DMS153 treated with DMSO at 0.1 percent for 48 hours (cell line): ENCODE data around the gene METRNL.
"Not testable (repeated sequence)": the region's sequence is repeated elsewhere in the genome, so short reads cannot be mapped to it uniquely, and the experiment has no call there.

Experiments used
- DNase-seq: peaks from one replicate; lab custom pipeline; 2025; ENCODE audit not compliant: unreplicated experiment; lab: John Stamatoyannopoulos, UW

The METRNL gene

GRCh38 chr17:83118071-83118841 lies 38.8 kb downstream of the METRNL start:
- no peak for DNase-seq

- no peak for DNase-seq
Measured at GRCh38 chr17:83119987-83120864, 40.8 kb downstream of the METRNL start.

- not testable (repeated sequence) for DNase-seq
Measured at GRCh38 chr17:83121473-83121872, 42.1 kb downstream of the METRNL start.

- DNase-seq = no peak
Measured at GRCh38 chr17:83121921-83122820, 42.8 kb downstream of the METRNL start.

- no peak for DNase-seq
Measured at GRCh38 chr17:83122834-83123233, 43.4 kb downstream of the METRNL start.

- DNase-seq = no peak
Measured at GRCh38 chr17:83123896-83124801, 44.7 kb downstream of the METRNL start.

GRCh38 chr17:83124871-83125514 lies 45.6 kb downstream of the METRNL start:
- no peak for DNase-seq

GRCh38 chr17:83125515-83126274 lies 46.3 kb downstream of the METRNL start:
- DNase-seq = no peak

GRCh38 chr17:83126275-83126811 lies 46.9 kb downstream of the METRNL start:
- no peak for DNase-seq

GRCh38 chr17:83127431-83128160 lies 48.2 kb downstream of the METRNL start:
- DNase-seq = no peak

GRCh38 chr17:83128306-83129240 lies 49.2 kb downstream of the METRNL start:
- no peak for DNase-seq

GRCh38 chr17:83129676-83130075 lies 50.3 kb downstream of the METRNL start:
- DNase-seq = no peak

GRCh38 chr17:83131401-83132011 lies 52.1 kb downstream of the METRNL start:
- DNase-seq = no peak

GRCh38 chr17:83132251-83133081 lies 53.1 kb downstream of the METRNL start:
- DNase-seq = no peak

GRCh38 chr17:83133302-83134121 lies 54.1 kb downstream of the METRNL start:
- no peak for DNase-seq
